Right renal cortex interstitium (tissue), 3 donors: ENCODE data around the gene VPS13D. TPM values are rescaled to one million over a fixed set of nuclear protein-coding genes. Genes with fewer than 3 reads are reported as not detected.
"Not testable (repeated sequence)": the region's sequence is repeated elsewhere in the genome, so short reads cannot be mapped to it uniquely, and the experiment has no call there.

Source experiments
- DNase-seq, 3 donors: peaks; one replicate each; pipeline ENCODE4 v3.0.0-alpha.2; 2013; ENCODE audit warnings: low read depth in 3 of 3, low spot score in 2 of 3
- polyA plus RNA-seq, 3 donors: library from polyadenylated mRNA; unstranded; fragments of 120-200 nt; gene quantifications; one replicate each; pipeline ENCODE4 v1.2.1, GENCODE V29; 2013; ENCODE audit not compliant: insufficient read length in 3 of 3

VPS13D gene
- polyA plus RNA-seq, 3 donors: 26.4 to 27.2 (median 26.5) TPM

GRCh38 chr1:12197483-12197880, 32.3 kb upstream of the VPS13D start:
- no peak for DNase-seq

GRCh38 chr1:12200208-12200607, 29.6 kb upstream of the VPS13D start:
- DNase-seq: no peak

- DNase-seq: no peak
Measured at GRCh38 chr1:12201352-12202189, 28.3 kb upstream of the VPS13D start.

- DNase-seq: no peak
Measured at GRCh38 chr1:12202190-12202497, 27.7 kb upstream of the VPS13D start.

GRCh38 chr1:12202577-12202976, 27.3 kb upstream of the VPS13D start:
- DNase-seq: no peak

GRCh38 chr1:12203216-12204007, 26.4 kb upstream of the VPS13D start:
- DNase-seq: no peak

- no peak for DNase-seq
Measured at GRCh38 chr1:12204140-12204539, 25.7 kb upstream of the VPS13D start.

- DNase-seq: no peak
Measured at GRCh38 chr1:12204754-12205658, 24.8 kb upstream of the VPS13D start.

- no peak for DNase-seq
Measured at GRCh38 chr1:12206238-12206637, 23.6 kb upstream of the VPS13D start.

GRCh38 chr1:12206792-12207424, 22.9 kb upstream of the VPS13D start:
- no peak for DNase-seq

GRCh38 chr1:12208271-12208670, 21.6 kb upstream of the VPS13D start:
- DNase-seq: no peak

- DNase-seq: peak; percentile 74 to 78 (median 75)
Measured at GRCh38 chr1:12208764-12209494, 20.9 kb upstream of the VPS13D start.

- no peak for DNase-seq
Measured at GRCh38 chr1:12209495-12209832, 20.4 kb upstream of the VPS13D start.

GRCh38 chr1:12215118-12215961, 14.5 kb upstream of the VPS13D start:
- no peak for DNase-seq

- DNase-seq: no peak
Measured at GRCh38 chr1:12219800-12220199, 10.0 kb upstream of the VPS13D start.

- DNase-seq: no peak
Measured at GRCh38 chr1:12220890-12221289, 8.9 kb upstream of the VPS13D start.

GRCh38 chr1:12222700-12223099, 7.1 kb upstream of the VPS13D start:
- DNase-seq: not testable (repeated sequence)

GRCh38 chr1:12224092-12224491, 5.7 kb upstream of the VPS13D start:
- DNase-seq: not testable (repeated sequence)

GRCh38 chr1:12228979-12229378, 851 bp upstream of the VPS13D start:
- DNase-seq: no peak
